ENCODE measurements around the gene TM9SF4. TPM values are rescaled to one million over a fixed set of nuclear protein-coding genes. Genes with fewer than 3 reads are reported as not detected.
A peak's percentile ranks its signal among the peaks of the same experiment; 100 is the strongest.

The TM9SF4 gene
- total RNA-seq, 2 donors from 2014 or later: 77.2 to 84.8 TPM

- H3K27ac ChIP-seq (ENCODE audit: low read depth, low read length): no peak overlapping the region
- H3K4me3 Mint-ChIP-seq: no peak overlapping the region
These were observed 49.6 kb downstream of the TM9SF4 start for GRCh38 chr20:32158943-32159660.

GRCh38 chr20:32159766-32160221 lies 50.3 kb downstream of the TM9SF4 start:
- Mint-ChIP-seq H3K36me3 (ENCODE audit: low read depth) (peaks cover 75% of the 10 kb centered on the region), H3K4me1 (peaks cover 2% of the 10 kb centered on the region), H3K27ac (peak overlapping the region; percentile 22), H3K27me3 (ENCODE audit: insufficient read depth) (no peaks in the 10 kb centered on the region), H3K9me3 (no peaks in the 10 kb centered on the region), H3K4me3 (no peak overlapping the region)
- Histone ChIP-seq H3K36me3 (ENCODE audit: control insufficient read depth, insufficient read depth, low read length) (peaks cover 61% of the 10 kb centered on the region), H3K9ac (ENCODE audit: extremely low read depth, low read length, poor library complexity, severe bottlenecking) (no peak overlapping the region), H3K27ac (ENCODE audit: low read depth, low read length) (no peak overlapping the region), H3K27me3 (ENCODE audit: control insufficient read depth, insufficient read depth, low read length, poor library complexity, severe bottlenecking) (no peaks in the 10 kb centered on the region), H3K4me3 (ENCODE audit: low read length) (no peak overlapping the region), H3K4me1 (ENCODE audit: control insufficient read depth, insufficient read depth, low read length) (peaks cover 2% of the 10 kb centered on the region), H3K9me3 (ENCODE audit: control insufficient read depth, low read length) (no peaks in the 10 kb centered on the region)
- WGBS, 2 experiments (ENCODE audit: insufficient coverage in 1 of 2, insufficient read length in 1 of 2): 97 to 100% methylated on average over 3 to 5 of the region's 5 CpGs
- no peak for DNase-seq
- no peak for TF ChIP-seq CTCF (conservative IDR thresholded peaks at IDR 0.05)

More at GRCh38 chr20:32158943-32159660, 49.6 kb downstream of the TM9SF4 start:
- Histone ChIP-seq H3K9me3 (ENCODE audit: control insufficient read depth, low read length) (no peaks in the 10 kb centered on the region), H3K9ac (ENCODE audit: extremely low read depth, low read length, poor library complexity, severe bottlenecking) (no peak overlapping the region), H3K4me1 (ENCODE audit: control insufficient read depth, insufficient read depth, low read length) (peaks cover 2% of the 10 kb centered on the region), H3K4me3 (ENCODE audit: low read length) (no peak overlapping the region), H3K27me3 (ENCODE audit: control insufficient read depth, insufficient read depth, low read length, poor library complexity, severe bottlenecking) (no peaks in the 10 kb centered on the region), H3K36me3 (ENCODE audit: control insufficient read depth, insufficient read depth, low read length) (peaks cover 56% of the 10 kb centered on the region)
- Mint-ChIP-seq H3K9me3 (no peaks in the 10 kb centered on the region), H3K27me3 (ENCODE audit: insufficient read depth) (no peaks in the 10 kb centered on the region), H3K36me3 (ENCODE audit: low read depth) (peaks cover 71% of the 10 kb centered on the region), H3K27ac (no peak overlapping the region), H3K4me1 (peaks cover 2% of the 10 kb centered on the region)
- WGBS, 2 experiments (ENCODE audit: insufficient coverage in 1 of 2, insufficient read length in 1 of 2): 99 to 100% methylated on average over 3 to 4 of the region's 4 CpGs
- DNase-seq: no peak
- TF ChIP-seq CTCF (conservative IDR thresholded peaks at IDR 0.05): no peak

GRCh38 chr20:32160341-32160740 lies 50.8 kb downstream of the TM9SF4 start:
- H3K4me1 Mint-ChIP-seq: peaks cover 2% of the 10 kb centered on the region
- no peak overlapping the region for H3K27ac ChIP-seq (ENCODE audit: low read depth, low read length)
- H3K9me3 Mint-ChIP-seq: no peaks in the 10 kb centered on the region
- H3K36me3 ChIP-seq (ENCODE audit: control insufficient read depth, insufficient read depth, low read length): peaks cover 61% of the 10 kb centered on the region
- H3K36me3 Mint-ChIP-seq (ENCODE audit: low read depth): peaks cover 76% of the 10 kb centered on the region
- H3K4me1 ChIP-seq (ENCODE audit: control insufficient read depth, insufficient read depth, low read length): peaks cover 2% of the 10 kb centered on the region
- H3K27me3 Mint-ChIP-seq (ENCODE audit: insufficient read depth): no peaks in the 10 kb centered on the region
- peak; percentile 22 for DNase-seq
- WGBS, 2 experiments (ENCODE audit: insufficient coverage in 1 of 2, insufficient read length in 1 of 2): 89 to 98% methylated on average over 4 to 5 of the region's 5 CpGs
- H3K27ac Mint-ChIP-seq: no peak overlapping the region
- no peak overlapping the region for H3K4me3 ChIP-seq (ENCODE audit: low read length)
- no peaks in the 10 kb centered on the region for H3K9me3 ChIP-seq (ENCODE audit: control insufficient read depth, low read length)
- H3K9ac ChIP-seq (ENCODE audit: extremely low read depth, low read length, poor library complexity, severe bottlenecking): no peak overlapping the region
- no peaks in the 10 kb centered on the region for H3K27me3 ChIP-seq (ENCODE audit: control insufficient read depth, insufficient read depth, low read length, poor library complexity, severe bottlenecking)
- no peak for TF ChIP-seq CTCF (conservative IDR thresholded peaks at IDR 0.05)
- H3K4me3 Mint-ChIP-seq: no peak overlapping the region

Data from endodermal cell (in vitro differentiated cells).